Mesenchymal stem cell (in vitro differentiated cells and primary cell): ENCODE results near the gene RABIF.
A peak's percentile ranks its signal among the peaks of the same experiment; 100 is the strongest.

Experiments used
- DNase-seq: peaks from one replicate; pipeline ENCODE4 v3.0.0-alpha.2; 2013
- H2AFZ ChIP-seq: one replicate; pipeline ENCODE4 v1.6.1; 2013; ENCODE audit warnings: low read depth, mild to moderate bottlenecking, control low read depth, inconsistent platforms, low read length, moderate library complexity
- H2AK5ac ChIP-seq: 2 replicates; pipeline ENCODE4 v1.6.1; 2013; ENCODE audit warnings: low read length, moderate library complexity, mild to moderate bottlenecking, inconsistent platforms; ENCODE audit not compliant: severe bottlenecking
- H2BK120ac ChIP-seq: one replicate; pipeline ENCODE4 v1.6.1; 2013; ENCODE audit warnings: low read depth, mild to moderate bottlenecking, inconsistent platforms, low read length, moderate library complexity
- H2BK12ac ChIP-seq, 2 experiments: one replicate each; pipeline ENCODE4 v1.6.1; 2013; ENCODE audit warnings: inconsistent platforms in 2 of 2, low read length in 2 of 2, mild to moderate bottlenecking in 2 of 2, moderate library complexity in 2 of 2, control low read depth in 1 of 2
- H2BK15ac ChIP-seq: one replicate; pipeline ENCODE4 v1.6.1; 2013; ENCODE audit warnings: mild to moderate bottlenecking, low read depth, inconsistent platforms; ENCODE audit not compliant: poor library complexity, severe bottlenecking
- H2BK5ac ChIP-seq: 2 replicates; pipeline ENCODE4 v1.6.1; 2013; ENCODE audit warnings: low read depth, mild to moderate bottlenecking, low read length, control low read depth, inconsistent platforms; ENCODE audit not compliant: poor library complexity, severe bottlenecking
- H3K14ac ChIP-seq, 2 experiments: one replicate each; pipeline ENCODE4 v1.6.1; 2013; ENCODE audit warnings: inconsistent platforms in 2 of 2, low read length in 2 of 2, control low read depth in 1 of 2, mild to moderate bottlenecking in 1 of 2, moderate library complexity in 1 of 2
- H3K18ac ChIP-seq, 2 experiments: one replicate each; pipeline ENCODE4 v1.6.1; 2013; ENCODE audit warnings: inconsistent platforms in 2 of 2, low read length in 2 of 2, control low read depth in 1 of 2, low read depth in 1 of 2, mild to moderate bottlenecking in 1 of 2
- H3K23ac ChIP-seq, 2 experiments: one replicate each; pipeline ENCODE4 v1.6.1; 2013; ENCODE audit warnings: inconsistent platforms in 2 of 2, low read length in 2 of 2, mild to moderate bottlenecking in 2 of 2, moderate library complexity in 2 of 2, control low read depth in 1 of 2
- H3K27ac ChIP-seq: 2 replicates; pipeline ENCODE4 v1.5.1; 2013; ENCODE audit warnings: mild to moderate bottlenecking, moderate library complexity, low read length, control low read depth, inconsistent platforms; ENCODE audit not compliant: poor library complexity, severe bottlenecking
- H3K27me3 ChIP-seq, 2 experiments: 2 replicates each; pipeline versions ENCODE4 v1.6.1 to v1.7.0; 2013; ENCODE audit warnings: low read length in 2 of 2, mild to moderate bottlenecking in 2 of 2, moderate library complexity in 2 of 2, control low read depth in 1 of 2, inconsistent platforms in 1 of 2; ENCODE audit not compliant: control insufficient read depth in 1 of 2, insufficient read depth in 1 of 2
- H3K36me3 ChIP-seq, 2 experiments: 2 replicates each; pipeline versions ENCODE4 v1.6.1 to v1.7.0; 2013; ENCODE audit warnings: low read length in 2 of 2, control low read depth in 1 of 2, inconsistent platforms in 1 of 2, low read depth in 1 of 2, mild to moderate bottlenecking in 1 of 2; ENCODE audit not compliant: insufficient read depth in 2 of 2, control insufficient read depth in 1 of 2
- H3K4ac ChIP-seq, 2 experiments: one replicate each; pipeline ENCODE4 v1.6.1; 2013; ENCODE audit warnings: inconsistent platforms in 2 of 2, low read length in 2 of 2, mild to moderate bottlenecking in 2 of 2, moderate library complexity in 2 of 2, control low read depth in 1 of 2, low read depth in 1 of 2
- H3K4me1 ChIP-seq: 2 replicates; pipeline ENCODE4 v1.6.1; 2013; ENCODE audit warnings: low read depth, low read length, control low read depth; ENCODE audit not compliant: control insufficient read depth, insufficient read depth
- H3K4me2 ChIP-seq: 2 replicates; pipeline ENCODE4 v1.6.1; 2013; ENCODE audit warnings: low read length, mild to moderate bottlenecking, inconsistent platforms; ENCODE audit not compliant: poor library complexity, severe bottlenecking
- H3K4me3 ChIP-seq, 2 experiments: 2 replicates each; pipeline versions ENCODE4 v1.5.1 to v1.7.0; 2013; ENCODE audit warnings: low read length in 2 of 2, mild to moderate bottlenecking in 2 of 2, control low read depth in 1 of 2, low read depth in 1 of 2; ENCODE audit not compliant: insufficient read depth in 1 of 2
- H3K79me1 ChIP-seq: replicated peaks from 2 replicates; pipeline ENCODE4 v1.6.1; 2013; ENCODE audit warnings: mild to moderate bottlenecking, control low read depth, low read length, inconsistent platforms; ENCODE audit not compliant: poor library complexity, severe bottlenecking
- H3K9ac ChIP-seq: 2 replicates; pipeline ENCODE4 v1.7.0; 2013; ENCODE audit warnings: mild to moderate bottlenecking, low read length, moderate library complexity
- H3K9me3 ChIP-seq: 2 replicates; pipeline ENCODE4 v1.7.0; 2013; ENCODE audit warnings: mild to moderate bottlenecking, low read length; ENCODE audit not compliant: control insufficient read depth
- H4K8ac ChIP-seq: one replicate; pipeline ENCODE4 v1.6.1; 2013; ENCODE audit warnings: inconsistent platforms, mild to moderate bottlenecking, low read length, moderate library complexity
- H4K91ac ChIP-seq: one replicate; pipeline ENCODE4 v1.6.1; 2013; ENCODE audit warnings: mild to moderate bottlenecking, low read length, inconsistent platforms
- WGBS: methylation state at CpG from one replicate; pipeline ENCODE4 v1.1.7; 2013; ENCODE audit warnings: mixed read lengths; 5-methylcytosine and 5-hydroxymethylcytosine counted together

RABIF gene

GRCh38 chr1:202892501-202892900 lies 3.6 kb upstream of the RABIF start:
- Histone ChIP-seq H2BK5ac (no peak overlapping the region), H3K36me3 (peaks cover 26 to 74% of the 10 kb centered on the region in 2 experiments), H3K4me1 (peaks cover 1% of the 10 kb centered on the region), H3K9ac (no peak overlapping the region), H3K4me2 (no peak overlapping the region), H4K91ac (no peak overlapping the region), H3K18ac (no peak overlapping the region), H2BK120ac (no peak overlapping the region), H3K14ac (no peak overlapping the region), H3K27ac (no peak overlapping the region), H3K23ac (no peak overlapping the region), H3K4ac (no peak overlapping the region), H3K9me3 (no peaks in the 10 kb centered on the region), H2AK5ac (no peak overlapping the region), H2AFZ (no peak overlapping the region), H3K79me1 (no peaks in the 10 kb centered on the region), H3K27me3 (no peaks in the 10 kb centered on the region), H4K8ac (no peak overlapping the region), H2BK12ac (no peak overlapping the region), H3K4me3 (no peak overlapping the region), H2BK15ac (no peak overlapping the region)
- 99% methylated on average over 7 of the region's 7 CpGs for WGBS
- no peak for DNase-seq

- no peak overlapping the region for H3K4me2 ChIP-seq
- no peak for DNase-seq
- H3K14ac ChIP-seq: no peak overlapping the region
- no peak overlapping the region for H2BK15ac ChIP-seq
- no peak overlapping the region for H2BK120ac ChIP-seq
- no peak overlapping the region for H3K4me3 ChIP-seq
- H3K36me3 ChIP-seq: peaks cover 18 to 55% of the 10 kb centered on the region in 2 experiments
- H3K27me3 ChIP-seq: no peaks in the 10 kb centered on the region
- peaks cover 2% of the 10 kb centered on the region for H3K79me1 ChIP-seq
- H2AFZ ChIP-seq: no peak overlapping the region
- H2BK12ac ChIP-seq: no peak overlapping the region
- peaks cover 5% of the 10 kb centered on the region for H3K4me1 ChIP-seq
- H3K4ac ChIP-seq: no peak overlapping the region
- H2BK5ac ChIP-seq: no peak overlapping the region
- WGBS: 91% methylated on average over 4 of the region's 4 CpGs
- no peak overlapping the region for H3K27ac ChIP-seq
- no peak overlapping the region for H3K23ac ChIP-seq
- H2AK5ac ChIP-seq: no peak overlapping the region
- H4K91ac ChIP-seq: no peak overlapping the region
- no peak overlapping the region for H3K9ac ChIP-seq
- H3K18ac ChIP-seq: no peak overlapping the region
- no peak overlapping the region for H4K8ac ChIP-seq
- no peaks in the 10 kb centered on the region for H3K9me3 ChIP-seq
Measured at GRCh38 chr1:202890392-202890791, 1.4 kb upstream of the RABIF start.

GRCh38 chr1:202888221-202888530 lies 773 bp downstream of the RABIF start:
- DNase-seq: peak; percentile 67
- Histone ChIP-seq H3K27ac (peak overlapping the region; percentile 52), H2AFZ (no peak overlapping the region), H3K4me3 (peak overlapping the region; percentile 75 to 92), H3K4me2 (peak overlapping the region; percentile 91), H2BK120ac (no peak overlapping the region), H3K27me3 (no peaks in the 10 kb centered on the region), H3K4me1 (peaks cover 8% of the 10 kb centered on the region), H2BK15ac (no peak overlapping the region), H2BK5ac (no peak overlapping the region), H3K79me1 (peaks cover 14% of the 10 kb centered on the region), H4K8ac (no peak overlapping the region), H2BK12ac (no peak overlapping the region), H3K9me3 (no peaks in the 10 kb centered on the region), H4K91ac (no peak overlapping the region), H2AK5ac (no peak overlapping the region), H3K4ac (peak overlapping the region in 1 of 2 experiments; percentile 69), H3K23ac (no peak overlapping the region), H3K14ac (no peak overlapping the region), H3K18ac (no peak overlapping the region), H3K9ac (peak overlapping the region; percentile 89), H3K36me3 (peaks cover 14 to 38% of the 10 kb centered on the region in 2 experiments)
- WGBS: 0% methylated on average over 8 of the region's 10 CpGs

GRCh38 chr1:202880961-202881460 lies 7.9 kb downstream of the RABIF start:
- H2BK120ac ChIP-seq: no peak overlapping the region
- H4K91ac ChIP-seq: no peak overlapping the region
- no peak overlapping the region for H2BK5ac ChIP-seq
- H3K4me1 ChIP-seq: peaks cover 3% of the 10 kb centered on the region
- no peaks in the 10 kb centered on the region for H3K27me3 ChIP-seq
- no peak overlapping the region for H4K8ac ChIP-seq
- no peak overlapping the region for H2BK12ac ChIP-seq
- DNase-seq: no peak
- H3K9ac ChIP-seq: no peak overlapping the region
- H3K27ac ChIP-seq: no peak overlapping the region
- no peak overlapping the region for H2BK15ac ChIP-seq
- no peak overlapping the region for H3K18ac ChIP-seq
- over 99% methylated on average over 10 of the region's 10 CpGs for WGBS
- H3K14ac ChIP-seq: no peak overlapping the region
- H2AK5ac ChIP-seq: no peak overlapping the region
- no peak overlapping the region for H3K4me2 ChIP-seq
- no peak overlapping the region for H3K4ac ChIP-seq
- peaks cover 32% of the 10 kb centered on the region for H3K79me1 ChIP-seq
- no peak overlapping the region for H3K23ac ChIP-seq
- H3K4me3 ChIP-seq: no peak overlapping the region
- H2AFZ ChIP-seq: no peak overlapping the region
- H3K36me3 ChIP-seq: peaks cover 18 to 34% of the 10 kb centered on the region in 2 experiments
- no peaks in the 10 kb centered on the region for H3K9me3 ChIP-seq
